HG02884 (cell line): ENCODE data around the gene KRTAP10-6.
"Not testable (repeated sequence)": the region's sequence is repeated elsewhere in the genome, so short reads cannot be mapped to it uniquely, and the experiment has no call there.

Experiments used
- ATAC-seq: cut with Tn5 transposase; IDR thresholded peaks from one replicate; pipeline ENCODE4 v1.9.1; 2021; ENCODE audit warnings: mild to moderate bottlenecking, moderate library complexity; ENCODE audit not compliant: unreplicated experiment

KRTAP10-6 gene, protein sequence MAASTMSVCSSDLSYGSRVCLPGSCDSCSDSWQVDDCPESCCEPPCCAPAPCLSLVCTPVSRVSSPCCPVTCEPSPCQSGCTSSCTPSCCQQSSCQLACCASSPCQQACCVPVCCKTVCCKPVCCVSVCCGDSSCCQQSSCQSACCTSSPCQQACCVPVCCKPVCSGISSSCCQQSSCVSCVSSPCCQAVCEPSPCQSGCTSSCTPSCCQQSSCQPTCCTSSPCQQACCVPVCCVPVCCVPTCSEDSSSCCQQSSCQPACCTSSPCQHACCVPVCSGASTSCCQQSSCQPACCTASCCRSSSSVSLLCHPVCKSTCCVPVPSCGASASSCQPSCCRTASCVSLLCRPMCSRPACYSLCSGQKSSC

GRCh38 chr21:44592446-44593311 lies at the start of gene KRTAP10-6:
Gene KRTAP10-6, minus strand, starts transcription at chr21:44592505. Its CDS starts 21 bp downstream, at chr21:44592484.
- no peak for ATAC-seq

- no peak for ATAC-seq
Observed at GRCh38 chr21:44640761-44641160, 48.5 kb upstream of the KRTAP10-6 start.

GRCh38 chr21:44639331-44639655 lies 47.0 kb upstream of the KRTAP10-6 start:
- ATAC-seq = no peak

DNA sequence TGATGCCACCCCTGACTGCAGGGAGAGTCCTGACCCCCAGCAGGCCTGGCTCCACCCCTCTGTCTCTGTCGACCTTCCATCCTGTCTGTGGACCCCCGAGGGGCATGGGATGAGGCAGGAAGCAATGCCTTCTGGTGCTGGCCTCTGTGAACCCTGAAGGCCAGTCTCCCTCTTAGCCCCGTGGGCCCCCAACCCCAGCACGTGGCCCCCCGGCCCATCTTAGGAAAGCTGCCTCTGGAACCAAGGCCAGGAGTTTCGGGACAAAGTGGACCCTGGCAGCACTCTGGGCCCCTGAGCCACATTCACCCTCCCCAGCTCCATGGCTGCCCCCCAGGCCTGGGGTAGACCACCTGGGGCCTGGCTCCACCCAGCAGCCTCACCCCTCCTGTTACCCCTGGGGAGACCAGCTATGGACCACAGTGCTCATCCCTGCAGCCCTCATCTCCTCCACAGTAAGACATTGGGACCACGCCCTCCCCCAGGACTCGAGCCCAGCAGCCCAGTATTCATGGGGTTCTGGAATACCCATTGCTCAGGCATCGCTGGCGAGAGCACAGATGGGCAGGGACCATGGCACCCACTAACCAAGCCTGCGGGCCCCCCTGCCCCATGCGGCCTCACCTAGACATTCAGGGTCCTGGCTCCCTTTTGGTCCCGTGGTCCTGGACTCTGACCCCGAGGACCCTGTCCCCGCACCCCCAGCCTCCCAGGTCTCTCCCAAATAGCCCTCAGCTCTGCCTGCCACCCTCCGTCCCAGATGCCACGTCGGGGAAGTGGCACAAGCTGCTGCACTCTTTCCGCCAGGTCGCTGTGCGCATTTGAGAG lies 46.4 kb upstream of the KRTAP10-6 start:
- not testable (repeated sequence) for ATAC-seq

GRCh38 chr21:44637851-44638348 lies 45.6 kb upstream of the KRTAP10-6 start:
- ATAC-seq = not testable (repeated sequence)

DNA sequence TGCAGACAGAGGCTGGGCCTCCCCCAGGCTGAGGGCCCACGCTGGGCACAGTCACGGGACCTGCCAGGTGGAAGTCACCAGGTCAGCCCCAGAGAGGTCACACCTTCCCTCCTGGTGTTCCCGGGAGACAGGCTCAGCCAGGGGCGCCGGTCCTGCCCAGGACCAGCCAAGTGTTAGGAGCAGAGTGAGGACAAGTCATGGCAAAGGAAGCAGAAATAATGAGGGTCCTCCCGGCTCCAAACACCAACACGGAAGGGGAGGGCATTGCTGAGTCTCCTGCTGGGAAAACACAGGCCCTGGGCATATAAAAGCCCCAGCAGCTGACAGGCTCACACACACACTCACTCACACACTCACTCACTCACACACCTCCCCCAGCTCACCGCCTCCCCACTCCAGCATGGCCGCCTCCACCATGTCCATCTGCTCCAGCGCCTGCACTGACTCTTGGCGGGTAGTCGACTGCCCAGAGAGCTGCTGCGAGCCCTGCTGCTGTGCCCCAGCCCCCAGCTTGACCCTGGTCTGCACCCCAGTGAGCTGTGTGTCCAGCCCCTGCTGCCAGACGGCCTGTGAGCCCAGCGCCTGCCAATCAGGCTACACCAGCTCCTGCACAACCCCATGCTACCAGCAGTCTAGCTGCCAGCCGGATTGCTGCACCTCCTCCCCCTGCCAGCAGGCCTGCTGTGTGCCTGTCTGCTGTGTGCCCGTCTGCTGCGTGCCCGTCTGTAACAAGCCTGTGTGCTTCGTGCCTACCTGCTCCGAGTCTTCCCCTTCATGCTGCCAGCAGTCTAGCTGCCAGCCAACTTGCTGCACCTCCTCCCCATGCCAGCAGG lies 44.9 kb upstream of the KRTAP10-6 start, which contains the start of gene KRTAP10-10:
KRTAP10-10 (plus strand) TSS at position 339 of the 833 bp plus-strand sequence; CDS start at position 401, 62 bp downstream.
- ATAC-seq = no peak

DNA sequence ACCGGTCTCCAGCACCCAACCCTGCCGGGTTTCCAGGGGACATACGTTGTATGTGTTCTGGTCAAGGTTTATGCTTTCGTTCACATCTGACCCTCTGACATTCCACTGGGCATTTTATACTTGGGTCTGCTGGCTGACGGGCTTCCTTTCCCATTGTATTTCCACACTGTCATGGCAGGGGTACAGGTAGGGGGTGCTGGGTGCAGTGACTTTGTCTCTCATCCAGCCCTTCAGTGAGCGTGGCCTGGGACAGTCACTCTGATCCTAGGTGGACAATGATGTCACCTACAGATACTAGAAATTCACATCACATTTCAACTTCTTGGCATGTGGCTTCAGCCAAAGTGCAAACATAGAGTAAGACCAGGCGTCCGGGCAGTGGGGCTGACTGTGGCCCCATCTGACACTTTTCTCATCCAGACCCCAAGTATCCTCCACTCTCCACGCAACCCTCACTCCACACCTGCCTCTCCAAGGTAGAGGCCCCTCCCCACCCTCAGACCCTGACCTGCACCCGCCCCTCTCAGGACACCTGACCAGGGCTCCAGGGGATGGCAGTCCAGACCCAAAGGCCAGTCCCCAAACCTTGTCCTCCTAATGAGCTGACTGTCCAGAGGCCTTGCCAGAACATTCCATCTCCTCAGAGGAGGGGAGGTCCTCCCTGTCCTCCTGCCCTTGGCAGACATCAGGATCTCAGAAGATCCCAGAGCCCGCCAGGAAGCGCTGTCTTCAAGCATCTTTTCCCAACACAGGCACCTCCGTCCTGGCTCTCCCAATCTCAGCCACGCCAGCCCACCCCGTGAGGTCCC lies 44.1 kb upstream of the KRTAP10-6 start:
- no peak for ATAC-seq

- ATAC-seq = no peak
Observed at GRCh38 chr21:44632067-44632466, 39.8 kb upstream of the KRTAP10-6 start.

DNA sequence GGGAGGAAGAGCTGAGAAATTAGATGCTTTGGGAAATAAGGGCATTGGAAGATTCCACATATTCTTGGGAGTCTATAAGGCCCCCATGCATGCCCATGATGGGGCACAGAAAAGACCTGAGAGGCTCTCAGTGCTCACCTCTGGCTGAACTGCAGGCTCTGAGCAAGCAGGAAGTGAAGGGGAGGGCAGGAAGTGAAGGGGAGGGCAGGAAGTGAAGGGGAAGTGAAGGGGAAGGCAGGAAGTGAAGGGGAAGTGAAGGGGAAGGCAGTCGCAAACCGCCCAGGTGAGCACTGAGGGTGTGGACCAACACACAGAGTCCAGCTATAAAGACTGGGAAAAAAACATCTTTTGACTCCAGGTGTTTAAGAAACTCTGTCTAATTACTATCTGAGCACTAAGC lies 38.1 kb upstream of the KRTAP10-6 start:
- ATAC-seq = no peak

DNA sequence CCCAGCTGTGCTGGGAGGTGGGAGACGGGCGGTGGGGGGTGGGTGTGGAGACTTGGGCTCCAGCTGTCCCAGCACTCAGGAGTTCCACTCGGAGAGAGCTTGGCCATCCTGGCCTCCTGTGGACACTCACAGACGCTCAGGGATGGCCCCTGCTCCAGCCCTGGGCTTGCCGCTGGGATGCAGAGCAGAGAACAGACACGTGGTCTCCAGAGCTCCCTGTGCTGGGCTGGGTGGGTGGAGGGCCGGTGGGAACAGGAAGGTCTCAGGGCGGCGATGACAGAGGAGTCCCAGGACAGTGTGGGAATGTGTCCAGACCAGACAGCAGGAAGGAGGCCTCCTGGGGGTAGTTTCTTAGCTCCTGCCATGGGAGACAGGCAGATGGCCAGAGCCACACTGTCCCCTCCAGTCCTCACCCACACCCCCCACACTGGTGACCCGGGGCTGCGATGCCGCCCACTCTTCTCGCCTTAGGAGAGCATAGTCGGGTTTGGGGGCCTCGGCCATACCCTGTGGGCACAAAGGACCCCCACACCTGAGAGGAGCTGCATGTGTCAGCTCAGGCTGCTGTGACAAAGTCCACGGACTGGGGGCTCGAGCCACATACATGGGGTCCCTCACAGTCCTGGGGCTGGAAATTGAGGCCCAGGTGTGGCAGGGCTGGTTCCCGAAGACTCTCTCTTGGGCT lies 36.5 kb upstream of the KRTAP10-6 start:
- ATAC-seq = no peak

DNA sequence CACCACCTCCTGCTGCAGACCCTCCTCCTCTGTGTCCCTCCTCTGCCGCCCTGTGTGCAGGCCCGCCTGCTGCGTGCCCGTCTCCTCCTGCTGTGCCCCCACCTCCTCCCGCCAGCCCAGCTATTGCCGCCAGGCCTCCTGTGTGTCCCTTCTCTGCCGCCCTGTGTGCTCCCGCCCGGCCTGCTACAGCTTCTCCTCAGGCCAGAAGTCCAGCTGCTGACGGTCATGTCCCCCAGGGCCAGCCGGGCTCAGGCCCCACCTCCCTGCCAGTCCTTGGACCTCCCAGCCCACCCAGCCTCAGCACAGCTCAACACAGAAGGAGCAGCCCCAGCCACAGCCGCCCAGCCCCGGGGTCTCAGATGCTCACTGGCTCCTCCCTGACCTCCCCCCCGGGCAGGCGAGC lies 35.5 kb upstream of the KRTAP10-6 start:
- not testable (repeated sequence) for ATAC-seq

GRCh38 chr21:44627181-44627822 lies 35.0 kb upstream of the KRTAP10-6 start:
- ATAC-seq = not testable (repeated sequence)

DNA sequence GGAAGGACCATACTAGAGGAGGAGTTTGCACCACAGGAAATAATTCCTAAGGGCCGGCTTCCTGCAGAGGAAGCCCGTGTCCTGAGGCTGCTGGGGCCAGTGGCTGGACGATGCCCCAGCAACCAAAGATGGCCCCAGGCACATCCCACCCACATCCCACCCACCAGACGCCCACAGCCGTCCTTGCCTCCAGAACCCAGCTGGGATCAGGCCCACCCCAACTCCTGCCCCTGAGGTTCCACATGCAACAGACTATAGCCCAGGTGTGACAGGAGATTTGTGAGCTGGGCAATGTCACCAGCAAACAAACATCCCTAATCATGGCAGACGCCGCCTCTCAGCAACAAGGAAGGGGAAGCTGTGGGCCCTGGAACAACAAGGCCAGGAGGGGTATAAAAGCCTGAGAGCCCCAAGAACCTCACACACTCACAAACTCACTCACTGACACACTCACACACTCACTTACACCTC lies 34.4 kb upstream of the KRTAP10-6 start, which contains the start of gene KRTAP10-9:
KRTAP10-9 (plus strand) TSS at position 421 of the 471 bp plus-strand sequence. CDS start 79 bp downstream, outside the sequence.
- no peak for ATAC-seq

GRCh38 chr21:44626262-44626661 lies 34.0 kb upstream of the KRTAP10-6 start:
- no peak for ATAC-seq

GRCh38 chr21:44625756-44626155 lies 33.5 kb upstream of the KRTAP10-6 start:
- no peak for ATAC-seq

- ATAC-seq = no peak
Observed at GRCh38 chr21:44623575-44623974, 31.3 kb upstream of the KRTAP10-6 start.

- no peak for ATAC-seq
Observed at GRCh38 chr21:44619886-44620285, 27.6 kb upstream of the KRTAP10-6 start.

GRCh38 chr21:44618909-44619308 lies 26.6 kb upstream of the KRTAP10-6 start:
- ATAC-seq = no peak
